Activated CD4-positive, alpha-beta T cell treated with anti-CD3 and anti-CD28 coated beads for 4 hours (primary cell): Measurements from ENCODE around the gene MACROD2.

Experiments used
- DNase-seq, 2 donors: peaks; one replicate each; pipeline ENCODE4 v3.0.0-alpha.2; 2020

MACROD2 gene

GRCh38 chr20:14062786-14063185 is 67.5 kb downstream of the MACROD2 start:
- DNase-seq: no peak

GRCh38 chr20:14064333-14064732 is 69.0 kb downstream of the MACROD2 start:
- no peak for DNase-seq

GRCh38 chr20:14064921-14065320 is 69.6 kb downstream of the MACROD2 start:
- DNase-seq: no peak

- no peak for DNase-seq
These were observed 70.5 kb downstream of the MACROD2 start for GRCh38 chr20:14065774-14066173.

- no peak for DNase-seq
These were observed 72.3 kb downstream of the MACROD2 start for GRCh38 chr20:14067603-14068002.

GRCh38 chr20:14069796-14070195 is 74.5 kb downstream of the MACROD2 start:
- no peak for DNase-seq

GRCh38 chr20:14093652-14094051 is 98.3 kb downstream of the MACROD2 start:
- no peak for DNase-seq

- no peak for DNase-seq
These were observed 102.9 kb downstream of the MACROD2 start for GRCh38 chr20:14098261-14098660.

GRCh38 chr20:14113416-14113815 is 118.1 kb downstream of the MACROD2 start:
- no peak for DNase-seq

- no peak for DNase-seq
These were observed 118.9 kb downstream of the MACROD2 start for GRCh38 chr20:14114065-14114704.

- DNase-seq: no peak
These were observed 120.7 kb downstream of the MACROD2 start for GRCh38 chr20:14116037-14116436.

- no peak for DNase-seq
These were observed 122.5 kb downstream of the MACROD2 start for GRCh38 chr20:14117768-14118167.

- DNase-seq: no peak
These were observed 131.5 kb downstream of the MACROD2 start for GRCh38 chr20:14126856-14127255.

- DNase-seq: no peak
These were observed 132.4 kb downstream of the MACROD2 start for GRCh38 chr20:14127514-14128223.

GRCh38 chr20:14134004-14134403 is 138.7 kb downstream of the MACROD2 start:
- no peak for DNase-seq

- no peak for DNase-seq
These were observed 146.9 kb downstream of the MACROD2 start for GRCh38 chr20:14142171-14142570.

- DNase-seq: no peak
These were observed 147.8 kb downstream of the MACROD2 start for GRCh38 chr20:14142964-14143627.

GRCh38 chr20:14148042-14148441 is 152.7 kb downstream of the MACROD2 start:
- no peak for DNase-seq

GRCh38 chr20:14155361-14155760 is 160.0 kb downstream of the MACROD2 start:
- DNase-seq: no peak

GRCh38 chr20:14178528-14178927 is 183.2 kb downstream of the MACROD2 start:
- no peak for DNase-seq

- no peak for DNase-seq
These were observed 183.6 kb downstream of the MACROD2 start for GRCh38 chr20:14178952-14179351.

GRCh38 chr20:14189794-14190402 is 194.6 kb downstream of the MACROD2 start:
- no peak for DNase-seq

- no peak for DNase-seq
These were observed 196.2 kb downstream of the MACROD2 start for GRCh38 chr20:14191559-14191958.

- DNase-seq: no peak
These were observed 198.1 kb downstream of the MACROD2 start for GRCh38 chr20:14193443-14193842.
